ENCODE results near the gene AP2M1. TPM values are rescaled to one million over a fixed set of nuclear protein-coding genes. Genes with fewer than 3 reads are reported as not detected.

The AP2M1 gene
- total RNA-seq, 3 donors from 2014 or later = 195 to 240 (median 204) TPM

- Histone ChIP-seq H3K27me3 (no peaks in the 10 kb centered on the region), H3K9me3 (no peaks in the 10 kb centered on the region), H3K27ac (no peak overlapping the region), H3K4me3 (no peak overlapping the region), H3K4me1 (peaks cover 0 to 18% of the 10 kb centered on the region in 2 donors), H3K36me3 (peaks cover 9% of the 10 kb centered on the region)
- DNase-seq (ENCODE audit: low spot score in 2 of 2) = no peak
- intact Hi-C loops (cut with DNase I; ENCODE audit: low total_unique reads) = loop anchor here (10.0 kb wide), 1 partner anchor 55 kb away; the partner anchor contains the start of genes ALG3 and EEF1AKMT4
- TF ChIP-seq POLR2AphosphoS5 (IDR thresholded peaks at IDR 0.05) = no peak
- TF ChIP-seq, protein P1, sequence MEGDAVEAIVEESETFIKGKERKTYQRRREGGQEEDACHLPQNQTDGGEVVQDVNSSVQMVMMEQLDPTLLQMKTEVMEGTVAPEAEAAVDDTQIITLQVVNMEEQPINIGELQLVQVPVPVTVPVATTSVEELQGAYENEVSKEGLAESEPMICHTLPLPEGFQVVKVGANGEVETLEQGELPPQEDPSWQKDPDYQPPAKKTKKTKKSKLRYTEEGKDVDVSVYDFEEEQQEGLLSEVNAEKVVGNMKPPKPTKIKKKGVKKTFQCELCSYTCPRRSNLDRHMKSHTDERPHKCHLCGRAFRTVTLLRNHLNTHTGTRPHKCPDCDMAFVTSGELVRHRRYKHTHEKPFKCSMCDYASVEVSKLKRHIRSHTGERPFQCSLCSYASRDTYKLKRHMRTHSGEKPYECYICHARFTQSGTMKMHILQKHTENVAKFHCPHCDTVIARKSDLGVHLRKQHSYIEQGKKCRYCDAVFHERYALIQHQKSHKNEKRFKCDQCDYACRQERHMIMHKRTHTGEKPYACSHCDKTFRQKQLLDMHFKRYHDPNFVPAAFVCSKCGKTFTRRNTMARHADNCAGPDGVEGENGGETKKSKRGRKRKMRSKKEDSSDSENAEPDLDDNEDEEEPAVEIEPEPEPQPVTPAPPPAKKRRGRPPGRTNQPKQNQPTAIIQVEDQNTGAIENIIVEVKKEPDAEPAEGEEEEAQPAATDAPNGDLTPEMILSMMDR (IDR thresholded peaks at IDR 0.05) = no peak
- TF ChIP-seq POLR2A (IDR thresholded peaks at IDR 0.05) = no peak
These were observed 14.8 kb downstream of the AP2M1 start for GRCh38 chr3:184189421-184189820.

GRCh38 chr3:184192889-184193288 is 18.2 kb downstream of the AP2M1 start:
- Histone ChIP-seq H3K27me3 (no peaks in the 10 kb centered on the region), H3K4me3 (no peak overlapping the region), H3K36me3 (peaks cover 9% of the 10 kb centered on the region), H3K4me1 (peaks cover 0 to 6% of the 10 kb centered on the region in 2 donors), H3K27ac (no peak overlapping the region), H3K9me3 (no peaks in the 10 kb centered on the region)
- DNase-seq (ENCODE audit: low spot score in 2 of 2) = no peak
- TF ChIP-seq, protein P1 (IDR thresholded peaks at IDR 0.05) = no peak
- TF ChIP-seq POLR2AphosphoS5 (IDR thresholded peaks at IDR 0.05) (no peak), POLR2A (IDR thresholded peaks at IDR 0.05) (no peak)
- intact Hi-C loops (cut with DNase I; ENCODE audit: low total_unique reads) = no loop called here

DNA sequence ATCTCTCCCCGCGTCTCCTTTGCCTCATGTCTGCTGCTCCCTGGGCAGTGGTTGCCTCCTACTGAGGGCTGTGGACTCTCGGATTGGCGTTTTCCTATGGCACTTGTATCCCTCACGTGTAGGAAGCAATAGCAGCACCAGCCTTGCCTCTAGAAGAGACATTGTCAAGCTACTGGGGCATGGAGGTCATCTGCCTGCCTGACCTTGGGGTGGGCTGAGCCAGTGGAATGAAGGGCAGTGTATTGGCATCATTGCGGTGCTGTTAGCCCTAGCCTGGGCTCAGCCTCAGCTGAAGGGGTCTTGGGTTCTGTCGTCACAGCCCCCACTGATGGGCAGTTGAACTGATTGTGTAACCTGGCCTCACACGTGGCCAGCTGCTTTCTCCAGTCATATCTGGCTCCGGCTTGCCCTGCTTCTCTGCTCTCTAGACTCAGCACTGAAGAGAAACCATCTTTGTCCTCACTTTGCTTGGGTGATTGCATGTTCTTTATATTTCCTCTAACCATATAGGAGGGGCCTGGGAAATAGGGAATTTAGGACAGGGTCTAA is 19.4 kb downstream of the AP2M1 start:
- Histone ChIP-seq H3K4me1 (no peaks in the 10 kb centered on the region), H3K36me3 (peaks cover 9% of the 10 kb centered on the region)
- intact Hi-C loops (cut with DNase I; ENCODE audit: low total_unique reads) = no loop called here

DNA sequence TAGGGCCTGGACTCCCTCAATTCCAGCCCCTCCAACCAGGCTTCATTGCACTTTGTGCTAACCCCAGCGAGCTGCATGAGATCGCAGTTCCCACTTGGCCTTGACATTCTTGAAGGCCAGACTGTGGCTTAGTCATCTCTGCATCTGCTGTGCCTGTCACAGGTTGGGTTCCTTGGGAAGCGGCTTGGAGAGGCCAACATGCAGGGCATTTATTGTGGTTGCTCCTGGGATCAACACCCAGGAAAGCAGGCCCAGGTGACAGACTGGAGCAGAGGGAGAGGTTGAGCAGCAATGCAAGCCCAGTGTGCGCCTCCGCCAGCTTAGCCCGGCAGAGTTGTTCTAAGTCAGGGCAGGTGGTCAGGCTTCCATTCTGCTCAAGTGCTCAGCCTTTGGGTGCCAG is 21.9 kb downstream of the AP2M1 start:
- no peak for TF ChIP-seq POLR2A (IDR thresholded peaks at IDR 0.05)
- TF ChIP-seq, protein P1 (IDR thresholded peaks at IDR 0.05) = no peak
- no peak for TF ChIP-seq POLR2AphosphoS5 (IDR thresholded peaks at IDR 0.05)
- peaks cover 9% of the 10 kb centered on the region for H3K36me3 ChIP-seq
- H3K27ac ChIP-seq = no peak overlapping the region
- H3K9me3 ChIP-seq = no peaks in the 10 kb centered on the region
- H3K4me1 ChIP-seq = no peaks in the 10 kb centered on the region
- intact Hi-C loops (cut with DNase I; ENCODE audit: low total_unique reads) = no loop called here
- DNase-seq (ENCODE audit: low spot score in 2 of 2) = no peak
- no peak overlapping the region for H3K4me3 ChIP-seq
- H3K27me3 ChIP-seq = no peaks in the 10 kb centered on the region

More for the DNA sequence above, 19.4 kb downstream of the AP2M1 start:
- Histone ChIP-seq H3K27ac (no peak overlapping the region), H3K4me3 (no peak overlapping the region), H3K9me3 (no peaks in the 10 kb centered on the region), H3K27me3 (no peaks in the 10 kb centered on the region)
- TF ChIP-seq, protein P1 (IDR thresholded peaks at IDR 0.05) = no peak
- no peak for TF ChIP-seq POLR2AphosphoS5 (IDR thresholded peaks at IDR 0.05)
- no peak for TF ChIP-seq POLR2A (IDR thresholded peaks at IDR 0.05)
- DNase-seq (ENCODE audit: low spot score in 2 of 2) = no peak

DNA sequence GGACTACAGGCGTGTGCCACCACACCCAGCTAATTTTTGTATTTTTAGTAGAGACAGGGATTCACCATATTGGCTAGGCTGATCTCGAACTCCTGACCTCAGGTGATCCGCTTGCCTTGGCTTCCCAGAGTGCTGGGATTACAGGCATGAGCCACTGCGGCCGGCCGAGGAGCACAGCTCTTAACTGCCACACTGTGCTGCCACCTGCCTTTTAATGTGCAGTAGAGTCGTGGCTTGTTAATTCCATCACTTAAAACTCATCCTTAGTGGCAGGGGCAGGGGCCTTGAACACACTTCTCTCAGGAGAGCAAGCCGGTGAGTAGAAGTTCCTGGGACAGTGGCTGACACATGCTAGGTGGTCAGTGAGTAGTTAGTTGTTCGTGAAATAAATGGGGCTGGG is 23.9 kb downstream of the AP2M1 start:
- H3K4me1 ChIP-seq = no peaks in the 10 kb centered on the region
- TF ChIP-seq, protein P1 (IDR thresholded peaks at IDR 0.05) = no peak
- TF ChIP-seq POLR2AphosphoS5 (IDR thresholded peaks at IDR 0.05) (no peak), POLR2A (IDR thresholded peaks at IDR 0.05) (no peak)
- H3K27me3 ChIP-seq = no peaks in the 10 kb centered on the region
- H3K27ac ChIP-seq = no peak overlapping the region
- no peak overlapping the region for H3K4me3 ChIP-seq
- peaks cover 8% of the 10 kb centered on the region for H3K36me3 ChIP-seq
- H3K9me3 ChIP-seq = no peaks in the 10 kb centered on the region
- DNase-seq (ENCODE audit: low spot score in 2 of 2) = no peak
- intact Hi-C loops (cut with DNase I; ENCODE audit: low total_unique reads) = no loop called here

Measured in breast epithelium (tissue), 4 donors.